A549 (cell line): ENCODE measurements around the gene KIF13A. TPM values are rescaled to one million over a fixed set of nuclear protein-coding genes. Genes with fewer than 3 reads are reported as not detected.
A peak's percentile ranks its signal among the peaks of the same experiment; 100 is the strongest.

ENCODE experiments used
- ATAC-seq, 2 experiments: fragments of 200-7000 bp in 1 of 2; fragments of >200 bp in 1 of 2; cut with Nextera tagmentation in 1 of 2; cut with Tn5 transposase in 1 of 2; 3 replicates each; pipeline versions ENCODE4 v1.8.0 to v1.9.1; 2018 to 2020; ENCODE audit warnings: mild to moderate bottlenecking in 1 of 2, moderate library complexity in 1 of 2
- CTCF ChIA-PET: fragments of 300-600 bp; sonication (Branson Sonifier 250); formaldehyde crosslinking; extraction: SDS; loops from one replicate; lab custom pipeline; 2021; ENCODE audit warnings: antibody characterized with exemption, inconsistent platforms; lab: Yijun Ruan, JAX
- POLR2A ChIA-PET: fragments of 350-600 bp; formaldehyde crosslinking; extraction: SDS; loops from one replicate; lab custom pipeline; 2021; ENCODE audit warnings: antibody characterized with exemption, inconsistent platforms; lab: Yijun Ruan, JAX
- DNase-seq, 2 experiments: peaks; one replicate each; pipeline versions ENCODE4 v3.0.0 to v3.0.0-alpha.2; 2011 to 2016; ENCODE audit warnings: low read depth in 1 of 2, low spot score in 1 of 2
- FAIRE-seq: peaks from 2 replicates; lab custom pipeline; 2011; peaks lifted over from hg19 to GRCh38; lab: Jason Lieb, UNC
- H3K27ac ChIP-seq, 2 experiments: fragments of >200 bp; sonication (Bioruptor Twin); formaldehyde crosslinking; 3 replicates each; pipeline ENCODE4 v1.5.1; 2016 to 2017
- H3K4me1 ChIP-seq: fragments of >200 bp; sonication (Bioruptor Twin); formaldehyde crosslinking; 3 replicates; pipeline ENCODE4 v1.6.1; 2016
- H3K4me2 ChIP-seq: fragments of >200 bp; sonication (Bioruptor Twin); formaldehyde crosslinking; 3 replicates; pipeline ENCODE4 v1.6.1; 2016
- H3K4me3 ChIP-seq: fragments of >200 bp; sonication (Bioruptor Twin); formaldehyde crosslinking; 3 replicates; pipeline ENCODE4 v1.5.1; 2016
- H3K9me3 ChIP-seq: fragments of >200 bp; sonication (Bioruptor Twin); formaldehyde crosslinking; 3 replicates; pipeline ENCODE4 v1.6.1; 2016
- CBX8 ChIP-seq: fragments of 200-600 bp; sonication (generic); IDR thresholded peaks from 2 replicates; pipeline ENCODE4 v1.6.1; 2016
- CEBPB ChIP-seq, 2 experiments: fragments of >200 bp in 1 of 2; sonication (Bioruptor Twin) in 1 of 2; formaldehyde crosslinking in 1 of 2; IDR thresholded peaks; 2 replicates each; pipeline ENCODE4 v1.6.1; 2012 to 2016
- ESRRA ChIP-seq: fragments of 150-350 bp; IDR thresholded peaks from 2 replicates; pipeline ENCODE4 v1.6.1; 2014; ENCODE audit warnings: mild to moderate bottlenecking, low read length, borderline replicate concordance
- FOSB ChIP-seq: fragments of 250-450 bp; sonication (Bioruptor Pico); IDR thresholded peaks from 2 replicates; pipeline ENCODE4 v1.5.0; 2020; ENCODE audit warnings: mild to moderate bottlenecking, moderate library complexity
- FOSL2 ChIP-seq, 2 experiments: fragments of 450-650 bp in 1 of 2; fragments of >200 bp in 1 of 2; sonication (Bioruptor Twin) in 1 of 2; formaldehyde crosslinking; IDR thresholded peaks; 2 replicates each; pipeline versions ENCODE4 v1.5.0 to v1.6.1; 2016 to 2020; ENCODE audit warnings: mild to moderate bottlenecking in 1 of 2, moderate library complexity in 1 of 2
- FOXS1 ChIP-seq: fragments of 250-450 bp; sonication (Bioruptor Pico); IDR thresholded peaks from 2 replicates; pipeline ENCODE4 v1.5.0; 2020; ENCODE audit warnings: mild to moderate bottlenecking, moderate library complexity
- JUN ChIP-seq, 2 experiments: fragments of >200 bp; sonication (Bioruptor Twin); formaldehyde crosslinking; IDR thresholded peaks; 2 replicates in 1 of 2; 3 replicates in 1 of 2; pipeline ENCODE4 v1.6.1; 2016 to 2017
- KDM1A ChIP-seq: fragments of 200-600 bp; sonication (generic); IDR thresholded peaks from 2 replicates; pipeline ENCODE4 v1.6.1; 2016; ENCODE audit warnings: low read depth, mild to moderate bottlenecking
- KDM5A ChIP-seq: fragments of 200-600 bp; sonication (generic); IDR thresholded peaks from 2 replicates; pipeline ENCODE4 v1.6.1; 2016; ENCODE audit warnings: antibody characterized with exemption, mild to moderate bottlenecking
- MAFK ChIP-seq: fragments of 450-650 bp; IDR thresholded peaks from 2 replicates; pipeline ENCODE4 v1.6.1; 2014; ENCODE audit not compliant: partially characterized antibody
- NFE2L2 ChIP-seq: fragments of 150-350 bp; conservative IDR thresholded peaks from 2 replicates; pipeline ENCODE4 v1.6.1; 2014; ENCODE audit warnings: low read length
- PHF8 ChIP-seq: fragments of 200-600 bp; sonication (generic); IDR thresholded peaks from 2 replicates; pipeline ENCODE4 v1.6.1; 2016; ENCODE audit warnings: low read depth, mild to moderate bottlenecking, antibody characterized with exemption, moderate library complexity, borderline replicate concordance
- RARB ChIP-seq: fragments of 250-450 bp; sonication (Bioruptor Pico); IDR thresholded peaks from 2 replicates; pipeline ENCODE4 v1.8.0; 2021; ENCODE audit warnings: mild to moderate bottlenecking, moderate library complexity
- RFX5 ChIP-seq: fragments of 450-650 bp; IDR thresholded peaks from 2 replicates; pipeline ENCODE4 v1.7.1; 2014; ENCODE audit warnings: antibody characterized with exemption, mild to moderate bottlenecking, moderate library complexity
- RNF2 ChIP-seq: fragments of 200-600 bp; sonication (generic); IDR thresholded peaks from 2 replicates; pipeline ENCODE4 v1.6.1; 2016; ENCODE audit warnings: low read depth, mild to moderate bottlenecking, antibody characterized with exemption, moderate library complexity, borderline replicate concordance
- SREBF2 ChIP-seq: fragments of 450-650 bp; IDR thresholded peaks from 2 replicates; pipeline ENCODE4 v1.6.1; 2014; ENCODE audit warnings: mild to moderate bottlenecking, moderate library complexity
- ZC3H11A ChIP-seq: fragments of 450-650 bp; IDR thresholded peaks from 2 replicates; pipeline ENCODE4 v1.6.1; 2014; ENCODE audit warnings: antibody characterized with exemption, mild to moderate bottlenecking
- ZFP36 ChIP-seq: fragments of 450-650 bp; IDR thresholded peaks from 2 replicates; pipeline ENCODE4 v1.6.1; 2014; ENCODE audit warnings: borderline replicate concordance; ENCODE audit not compliant: partially characterized antibody
- WGBS: methylation state at CpG from one replicate; pipeline ENCODE4 v1.1.6; 2017; ENCODE audit errors: missing lambda C conversion rate; 5-methylcytosine and 5-hydroxymethylcytosine counted together
- polyA plus RNA-seq, 4 experiments: library from polyadenylated mRNA; depleted of rRNA in 3 of 4; stranded (reverse); fragments of >200 nt; fragmentation: RNase III in 1 of 4; extraction: RNeasy Plus Mini Kit Qiagen cat#74134 plus additional on column Dnase treatment in 1 of 4; gene quantifications; 2 replicates in 3 of 4; 3 replicates in 1 of 4; pipeline ENCODE4 v1.2.3, GENCODE V29; 2011 to 2017
- TF ChIP-seq, protein P1 (sequence below): fragments of >200 bp; sonication (Bioruptor Twin); formaldehyde crosslinking; IDR thresholded peaks from 2 replicates; pipeline ENCODE4 v1.6.1; 2016
- TF ChIP-seq, protein P2 (sequence below): IDR thresholded peaks from 2 replicates; pipeline ENCODE4 v1.6.1; 2012

The KIF13A gene
- polyA plus RNA-seq, 2 of the 4 experiments (the other 2 are of a cell fraction): 30.2 to 39.4 TPM

GRCh38 chr6:17972074-17972952 is 15.1 kb downstream of the KIF13A start:
- FAIRE-seq: no peak
- ATAC-seq: no peak
- H3K9me3 ChIP-seq: no peaks in the 10 kb centered on the region
- peak overlapping the region; percentile 62 to 72 for H3K27ac ChIP-seq
- peak overlapping the region; percentile 62 for H3K4me2 ChIP-seq
- 88% methylated on average over 7 of the region's 7 CpGs for WGBS
- POLR2A ChIA-PET: interaction anchor here (0.6 kb wide), 1 partner anchor 1321 kb away, joined by 4 read pairs; no protein-coding TSS in a partner anchor
- CTCF ChIA-PET: interaction anchor here (0.6 kb wide), 1 partner anchor 10 kb away, joined by 4 read pairs; no protein-coding TSS in a partner anchor
- no peak for DNase-seq
- peak; percentile 28 for TF ChIP-seq MAFK
- TF ChIP-seq JUN (IDR thresholded peaks at IDR 0.05): no peak
- peaks cover 43% of the 10 kb centered on the region for H3K4me1 ChIP-seq
- H3K4me3 ChIP-seq: no peak overlapping the region

- Histone ChIP-seq H3K9me3 (no peaks in the 10 kb centered on the region), H3K27ac (peak overlapping the region; percentile 62 to 72), H3K4me1 (peaks cover 43% of the 10 kb centered on the region), H3K4me3 (no peak overlapping the region), H3K4me2 (peak overlapping the region; percentile 62)
- CTCF ChIA-PET: no interaction called here
- peak; percentile 60 for TF ChIP-seq MAFK
- no peak for TF ChIP-seq ESRRA
- TF ChIP-seq FOSL2 (IDR thresholded peaks at IDR 0.05): no peak
- TF ChIP-seq FOSL2 (CRISPR knock-in tag; IDR thresholded peaks at IDR 0.05): peak; percentile 63
- peak in 1 of 2 experiments; percentile 29 for DNase-seq
- no peak for FAIRE-seq
- POLR2A ChIA-PET: no interaction called here
- ATAC-seq: peak in 1 of 2 experiments; percentile 65; a peak in 3 of 6 replicates
- WGBS: 47% methylated on average over 7 of the region's 7 CpGs
Measured at GRCh38 chr6:17971128-17972073, 16.0 kb downstream of the KIF13A start.

DNA sequence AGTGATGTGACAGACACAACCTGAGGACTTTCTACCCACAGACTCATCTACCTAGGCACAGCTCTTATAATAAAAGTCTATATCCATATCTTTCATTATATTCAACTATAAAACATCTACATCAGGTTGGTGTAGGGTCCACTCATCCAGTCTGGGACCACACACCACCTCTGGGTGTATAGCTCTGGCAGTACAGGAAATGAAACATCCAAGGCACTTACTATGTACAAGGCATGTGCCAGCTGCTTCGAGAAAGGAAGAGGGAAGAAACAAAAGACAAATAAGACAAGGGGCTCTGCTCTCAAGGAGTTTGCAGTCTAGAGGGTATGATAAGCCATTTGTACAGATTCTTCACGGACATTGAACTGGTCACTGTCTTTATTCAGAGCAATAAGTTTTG is 18.6 kb downstream of the KIF13A start:
- Histone ChIP-seq H3K4me1 (peaks cover 55% of the 10 kb centered on the region), H3K27ac (peak overlapping the region in 1 of 2 experiments; percentile 41; a peak in 1 of 6 replicates), H3K9me3 (no peaks in the 10 kb centered on the region), H3K4me3 (no peak overlapping the region), H3K4me2 (no peak overlapping the region)
- DNase-seq (no peak), FAIRE-seq (no peak), ATAC-seq (no peak)
- 91% methylated on average over 2 of the region's 2 CpGs for WGBS
- ChIA-PET POLR2A (no interaction called here), CTCF (no interaction called here)
- TF ChIP-seq RARB (no peak), KDM5A (no peak), FOXS1 (CRISPR knock-in tag) (no peak), ZC3H11A (no peak), RNF2 (no peak), CBX8 (no peak), CEBPB (IDR thresholded peaks at IDR 0.05) (no peak), KDM1A (no peak), RFX5 (no peak), FOSB (CRISPR knock-in tag) (no peak), ZFP36 (no peak), PHF8 (no peak), SREBF2 (no peak), NFE2L2 (no peak)
- TF ChIP-seq, protein P1, sequence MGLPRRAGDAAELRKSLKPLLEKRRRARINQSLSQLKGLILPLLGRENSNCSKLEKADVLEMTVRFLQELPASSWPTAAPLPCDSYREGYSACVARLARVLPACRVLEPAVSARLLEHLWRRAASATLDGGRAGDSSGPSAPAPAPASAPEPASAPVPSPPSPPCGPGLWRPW: no peak
- TF ChIP-seq, protein P2, sequence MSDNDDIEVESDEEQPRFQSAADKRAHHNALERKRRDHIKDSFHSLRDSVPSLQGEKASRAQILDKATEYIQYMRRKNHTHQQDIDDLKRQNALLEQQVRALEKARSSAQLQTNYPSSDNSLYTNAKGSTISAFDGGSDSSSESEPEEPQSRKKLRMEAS: no peak
- TF ChIP-seq, all 56 proteins: peak for 0
